GM13976 (cell line): ENCODE data around the gene SIT1.

Experiments
- DNase-seq: peaks from one replicate; pipeline ENCODE4 v3.0.0; 2012; ENCODE audit warnings: low spot score
- in situ Hi-C: fragments of 300-500 bp; cut with MboI; formaldehyde crosslinking; loops from one replicate; pipeline ENCODE4 v1.12.0; 2022; ENCODE audit warnings: low sequenced_read_pairs, mixed read lengths, inconsistent platforms; ENCODE audit not compliant: unreplicated experiment
- TF ChIP-seq, protein P1 (sequence below): IDR thresholded peaks from 2 replicates; pipeline ENCODE4 v1.5.1; 2012; ENCODE audit warnings: borderline replicate concordance, mild to moderate bottlenecking; ENCODE audit not compliant: insufficient read depth; ENCODE audit errors: extremely low read depth, missing control alignments, control extremely low read depth

SIT1 gene

DNA sequence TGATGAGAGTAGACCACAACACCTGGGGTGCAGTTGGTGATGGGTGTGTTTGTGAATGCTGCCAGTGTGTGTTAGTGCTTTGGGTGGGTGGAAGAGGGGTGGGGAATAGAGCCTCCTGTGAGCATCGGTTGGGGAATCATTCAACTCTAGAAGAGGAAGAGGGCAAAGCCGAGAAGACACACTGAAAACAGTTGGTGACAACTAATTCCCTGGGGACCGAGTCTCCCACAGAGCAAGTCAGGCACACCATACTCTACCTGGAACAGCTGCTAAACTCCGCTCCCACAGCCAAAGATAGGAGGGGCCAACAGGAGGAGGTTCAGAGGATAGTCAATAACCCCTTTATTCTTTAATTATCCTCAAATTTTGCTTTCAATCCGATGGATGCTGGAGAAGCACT is 15.8 kb upstream of the SIT1 start:
- TF ChIP-seq, protein P1, sequence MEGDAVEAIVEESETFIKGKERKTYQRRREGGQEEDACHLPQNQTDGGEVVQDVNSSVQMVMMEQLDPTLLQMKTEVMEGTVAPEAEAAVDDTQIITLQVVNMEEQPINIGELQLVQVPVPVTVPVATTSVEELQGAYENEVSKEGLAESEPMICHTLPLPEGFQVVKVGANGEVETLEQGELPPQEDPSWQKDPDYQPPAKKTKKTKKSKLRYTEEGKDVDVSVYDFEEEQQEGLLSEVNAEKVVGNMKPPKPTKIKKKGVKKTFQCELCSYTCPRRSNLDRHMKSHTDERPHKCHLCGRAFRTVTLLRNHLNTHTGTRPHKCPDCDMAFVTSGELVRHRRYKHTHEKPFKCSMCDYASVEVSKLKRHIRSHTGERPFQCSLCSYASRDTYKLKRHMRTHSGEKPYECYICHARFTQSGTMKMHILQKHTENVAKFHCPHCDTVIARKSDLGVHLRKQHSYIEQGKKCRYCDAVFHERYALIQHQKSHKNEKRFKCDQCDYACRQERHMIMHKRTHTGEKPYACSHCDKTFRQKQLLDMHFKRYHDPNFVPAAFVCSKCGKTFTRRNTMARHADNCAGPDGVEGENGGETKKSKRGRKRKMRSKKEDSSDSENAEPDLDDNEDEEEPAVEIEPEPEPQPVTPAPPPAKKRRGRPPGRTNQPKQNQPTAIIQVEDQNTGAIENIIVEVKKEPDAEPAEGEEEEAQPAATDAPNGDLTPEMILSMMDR: no peak
- in situ Hi-C loops: no loop called here
- DNase-seq: no peak

DNA sequence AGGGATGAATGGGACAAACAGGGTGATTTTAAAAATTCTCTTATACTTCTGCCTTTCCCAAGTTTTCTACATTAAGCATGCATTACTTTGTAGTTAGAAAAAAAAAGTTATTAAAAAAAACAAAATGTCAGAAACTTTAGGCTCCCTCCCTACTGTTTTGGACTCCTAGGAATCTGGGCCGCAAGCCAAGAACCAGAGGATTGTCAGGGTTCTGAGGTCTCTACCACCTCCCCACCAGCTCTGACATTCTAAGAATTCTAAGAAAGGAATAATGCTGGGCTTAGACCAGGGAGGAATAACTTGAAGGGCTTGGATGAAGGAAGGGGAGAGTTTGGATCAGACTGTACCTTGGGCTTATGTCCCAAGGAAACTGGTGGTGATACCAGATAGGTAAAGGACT is 15.3 kb upstream of the SIT1 start:
- DNase-seq: no peak
- TF ChIP-seq, protein P1: no peak
- in situ Hi-C loops: no loop called here

- in situ Hi-C loops: no loop called here
- DNase-seq: no peak
- TF ChIP-seq, protein P1: no peak
Measured at GRCh38 chr9:35665471-35665818, 14.7 kb upstream of the SIT1 start.

DNA sequence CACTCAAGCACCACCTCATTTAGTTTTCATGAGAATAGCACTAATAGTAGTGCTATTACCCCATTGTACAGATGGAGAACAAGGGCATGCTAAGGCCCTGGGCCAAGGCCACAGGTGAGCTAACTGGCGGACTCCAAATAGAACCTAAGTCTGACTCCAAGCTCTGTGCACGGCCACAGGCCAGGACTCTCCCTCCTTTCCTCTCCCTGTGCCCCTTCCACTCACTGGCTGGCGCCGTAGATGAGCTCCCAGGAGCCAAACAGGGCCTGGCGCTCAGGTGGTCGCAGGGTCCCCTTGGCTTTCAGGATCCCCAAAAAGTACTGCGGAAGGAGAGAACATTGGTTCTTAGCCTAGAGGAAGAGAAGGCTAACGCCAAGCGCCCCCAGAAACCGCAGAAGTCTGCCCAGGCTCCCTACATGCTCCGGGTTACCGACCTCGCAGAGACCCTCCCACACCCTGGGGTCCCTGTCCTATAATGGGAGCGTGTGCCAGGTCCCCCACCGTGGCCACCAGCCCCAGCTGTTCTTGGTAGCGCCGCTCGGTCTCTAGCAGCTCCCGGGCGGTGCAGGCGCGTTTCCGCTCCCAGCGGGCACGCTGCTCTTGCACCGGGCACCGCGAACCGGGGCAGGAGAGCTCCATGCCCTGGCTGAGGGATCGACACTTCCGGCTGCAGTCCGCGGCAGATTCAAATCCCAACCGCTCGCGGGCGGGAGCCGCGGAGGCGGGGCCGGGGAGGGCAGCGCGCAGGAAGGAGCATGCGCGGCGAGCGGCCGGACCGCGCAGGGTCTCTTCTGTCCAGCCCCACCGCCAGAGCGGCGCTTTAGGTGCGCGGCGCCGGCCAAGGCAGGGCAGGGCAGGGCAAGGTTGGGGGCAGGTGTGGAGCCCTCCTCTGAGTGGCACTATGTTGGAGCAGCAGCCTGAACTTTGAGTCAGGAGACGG is 14.1 kb upstream of the SIT1 start, which contains the start of gene ARHGEF39:
ARHGEF39 (minus strand) TSS at position 665 of the 940 bp plus-strand sequence; CDS start at position 639, 26 bp downstream.
- DNase-seq: peak; percentile 94
- TF ChIP-seq, protein P1: peak; percentile 51
- in situ Hi-C loops: no loop called here

DNA sequence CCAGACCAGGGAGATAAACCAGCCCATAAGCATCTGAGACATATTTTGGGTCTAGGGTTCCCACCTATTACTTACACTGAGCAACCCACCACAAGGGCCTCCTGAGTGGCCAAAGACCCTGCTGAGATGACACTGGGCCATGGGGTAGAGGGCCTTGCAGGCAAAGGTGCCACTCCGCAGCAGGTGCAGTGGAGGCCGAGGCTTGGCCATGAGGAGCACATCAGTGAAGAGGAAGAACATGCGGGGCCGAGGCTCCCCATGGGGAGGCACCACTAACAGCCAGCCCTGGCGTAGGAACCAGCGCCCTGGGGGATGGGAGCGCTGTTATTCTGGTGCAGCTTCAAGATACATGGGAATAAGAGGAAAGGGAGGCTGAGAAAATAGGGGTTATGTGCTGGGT is 11.7 kb upstream of the SIT1 start:
- no peak for DNase-seq
- in situ Hi-C loops: no loop called here
- TF ChIP-seq, protein P1: no peak

DNA sequence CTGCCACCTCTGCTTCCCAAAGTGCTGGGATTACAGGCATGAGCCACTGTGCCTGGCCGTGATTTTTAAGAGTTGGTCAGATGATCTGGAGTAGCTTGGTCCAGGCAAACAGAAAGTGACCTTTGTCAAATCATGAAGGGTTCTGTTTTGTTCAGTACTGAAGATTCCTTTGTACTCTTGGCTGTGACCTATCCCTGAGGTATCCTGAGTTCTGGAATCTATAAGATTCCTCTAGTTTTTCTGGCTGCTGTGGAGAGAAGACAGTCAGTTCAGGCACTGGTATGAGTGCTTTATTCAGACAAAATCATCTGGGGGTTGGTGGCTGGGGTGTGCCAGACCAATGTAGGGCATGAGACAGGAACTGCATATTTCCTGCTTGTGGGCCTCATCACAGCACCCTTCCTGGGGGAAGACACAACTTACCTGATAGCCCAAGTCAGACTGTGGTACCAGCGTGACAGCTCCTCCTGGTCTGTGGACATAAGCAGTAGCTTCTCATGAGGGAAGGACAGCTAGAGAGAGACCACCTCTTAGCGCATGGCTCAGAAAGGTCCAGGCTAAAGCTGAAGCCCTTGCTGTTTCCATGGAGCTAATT is 11.1 kb upstream of the SIT1 start:
- DNase-seq: no peak
- in situ Hi-C loops: no loop called here
- TF ChIP-seq, protein P1: no peak
